Measurements from ENCODE around the gene VPS25. TPM values are rescaled to one million over a fixed set of nuclear protein-coding genes. Genes with fewer than 3 reads are reported as not detected.

VPS25 gene
- total and polyA plus RNA-seq, 9 of the 15 experiments (the other 6 are each of a cell fraction or from before 2014, with no cell fraction given), result 123 to 352 (median 180) TPM

DNA sequence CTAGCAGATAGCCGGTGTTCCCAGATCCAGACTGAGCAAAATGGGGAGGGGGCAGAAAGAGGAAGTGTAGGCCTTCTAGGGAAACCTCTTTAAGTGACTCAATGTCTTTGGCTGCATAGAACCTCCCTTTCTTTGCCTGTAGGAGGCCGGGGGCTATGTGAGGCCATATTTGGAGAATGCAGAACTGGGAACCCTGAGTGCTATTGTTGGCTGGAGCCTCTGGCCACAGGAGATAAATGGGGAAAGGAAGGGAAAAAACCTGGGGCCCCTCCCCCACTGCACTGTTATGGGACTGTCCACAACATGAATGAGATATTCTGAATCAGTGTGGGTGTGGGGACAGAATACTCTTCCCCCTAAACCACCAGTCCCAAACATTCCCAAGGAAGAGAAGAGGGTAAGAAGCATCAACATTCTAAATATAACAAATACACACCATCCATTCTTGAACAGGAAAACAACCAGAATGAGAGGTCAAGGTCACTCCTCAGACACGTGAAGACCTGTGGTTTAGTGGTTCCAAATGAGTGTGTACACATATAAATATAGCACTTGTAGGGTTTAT is 2.4 kb downstream of the VPS25 start (continued):
- TF ChIP-seq POLR2B (IDR thresholded peaks at IDR 0.05; ENCODE audit: low read depth, partially characterized antibody), result peak; percentile 26
- peak in 1 of 2 experiments; percentile 76; a peak in 2 of 4 replicates for TF ChIP-seq MAZ (CRISPR knock-in tag; conservative IDR thresholded peaks at IDR 0.05 in 1 of 2, IDR thresholded peaks at IDR 0.05 in 1 of 2)
- peak; percentile 64 for TF ChIP-seq ATF7 (IDR thresholded peaks at IDR 0.05)
- TF ChIP-seq MTA2 (IDR thresholded peaks at IDR 0.05; ENCODE audit: low read depth), result peak; percentile 56
- TF ChIP-seq NBN (IDR thresholded peaks at IDR 0.05; ENCODE audit: low read depth), result no peak
- no peak for TF ChIP-seq PHB (CRISPR knock-in tag; IDR thresholded peaks at IDR 0.05)
- TF ChIP-seq, protein P1, sequence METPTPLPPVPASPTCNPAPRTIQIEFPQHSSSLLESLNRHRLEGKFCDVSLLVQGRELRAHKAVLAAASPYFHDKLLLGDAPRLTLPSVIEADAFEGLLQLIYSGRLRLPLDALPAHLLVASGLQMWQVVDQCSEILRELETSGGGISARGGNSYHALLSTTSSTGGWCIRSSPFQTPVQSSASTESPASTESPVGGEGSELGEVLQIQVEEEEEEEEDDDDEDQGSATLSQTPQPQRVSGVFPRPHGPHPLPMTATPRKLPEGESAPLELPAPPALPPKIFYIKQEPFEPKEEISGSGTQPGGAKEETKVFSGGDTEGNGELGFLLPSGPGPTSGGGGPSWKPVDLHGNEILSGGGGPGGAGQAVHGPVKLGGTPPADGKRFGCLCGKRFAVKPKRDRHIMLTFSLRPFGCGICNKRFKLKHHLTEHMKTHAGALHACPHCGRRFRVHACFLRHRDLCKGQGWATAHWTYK (CRISPR knock-in tag; IDR thresholded peaks at IDR 0.05), result no peak
- TF ChIP-seq, protein P2, sequence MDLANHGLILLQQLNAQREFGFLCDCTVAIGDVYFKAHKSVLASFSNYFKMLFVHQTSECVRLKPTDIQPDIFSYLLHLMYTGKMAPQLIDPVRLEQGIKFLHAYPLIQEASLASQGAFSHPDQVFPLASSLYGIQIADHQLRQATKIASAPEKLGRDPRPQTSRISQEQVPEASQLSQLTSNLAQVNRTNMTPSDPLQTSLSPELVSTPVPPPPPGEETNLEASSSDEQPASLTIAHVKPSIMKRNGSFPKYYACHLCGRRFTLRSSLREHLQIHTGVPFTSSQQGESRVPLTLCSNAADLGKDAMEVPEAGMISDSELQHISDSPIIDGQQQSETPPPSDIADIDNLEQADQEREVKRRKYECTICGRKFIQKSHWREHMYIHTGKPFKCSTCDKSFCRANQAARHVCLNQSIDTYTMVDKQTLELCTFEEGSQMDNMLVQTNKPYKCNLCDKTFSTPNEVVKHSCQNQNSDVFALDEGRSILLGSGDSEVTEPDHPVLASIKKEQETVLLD (IDR thresholded peaks at IDR 0.05), result no peak; the same call in 1 of the 2 replicates
- TF ChIP-seq, protein P3, sequence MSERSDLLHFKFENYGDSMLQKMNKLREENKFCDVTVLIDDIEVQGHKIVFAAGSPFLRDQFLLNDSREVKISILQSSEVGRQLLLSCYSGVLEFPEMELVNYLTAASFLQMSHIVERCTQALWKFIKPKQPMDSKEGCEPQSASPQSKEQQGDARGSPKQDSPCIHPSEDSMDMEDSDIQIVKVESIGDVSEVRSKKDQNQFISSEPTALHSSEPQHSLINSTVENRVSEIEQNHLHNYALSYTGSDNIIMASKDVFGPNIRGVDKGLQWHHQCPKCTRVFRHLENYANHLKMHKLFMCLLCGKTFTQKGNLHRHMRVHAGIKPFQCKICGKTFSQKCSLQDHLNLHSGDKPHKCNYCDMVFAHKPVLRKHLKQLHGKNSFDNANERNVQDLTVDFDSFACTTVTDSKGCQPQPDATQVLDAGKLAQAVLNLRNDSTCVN (CRISPR knock-in tag; IDR thresholded peaks at IDR 0.05), result no peak
- no peak for TF ChIP-seq SNRNP70 (optimal IDR thresholded peaks at IDR 0.05; ENCODE audit: low read depth, low read length)
- TF ChIP-seq ZNF165 (CRISPR knock-in tag; IDR thresholded peaks at IDR 0.05; ENCODE audit: borderline replicate concordance), result no peak
- TF ChIP-seq ESRRA (IDR thresholded peaks at IDR 0.05; ENCODE audit: borderline replicate concordance, low read depth), result peak; percentile 86
- no peak for TF ChIP-seq SRSF9 (IDR thresholded peaks at IDR 0.05; ENCODE audit: borderline replicate concordance, low read depth, low read length)
- peak; percentile 64; the same call in 1 of the 2 replicates for TF ChIP-seq KLF16 (IDR thresholded peaks at IDR 0.05)
- TF ChIP-seq, protein P4, sequence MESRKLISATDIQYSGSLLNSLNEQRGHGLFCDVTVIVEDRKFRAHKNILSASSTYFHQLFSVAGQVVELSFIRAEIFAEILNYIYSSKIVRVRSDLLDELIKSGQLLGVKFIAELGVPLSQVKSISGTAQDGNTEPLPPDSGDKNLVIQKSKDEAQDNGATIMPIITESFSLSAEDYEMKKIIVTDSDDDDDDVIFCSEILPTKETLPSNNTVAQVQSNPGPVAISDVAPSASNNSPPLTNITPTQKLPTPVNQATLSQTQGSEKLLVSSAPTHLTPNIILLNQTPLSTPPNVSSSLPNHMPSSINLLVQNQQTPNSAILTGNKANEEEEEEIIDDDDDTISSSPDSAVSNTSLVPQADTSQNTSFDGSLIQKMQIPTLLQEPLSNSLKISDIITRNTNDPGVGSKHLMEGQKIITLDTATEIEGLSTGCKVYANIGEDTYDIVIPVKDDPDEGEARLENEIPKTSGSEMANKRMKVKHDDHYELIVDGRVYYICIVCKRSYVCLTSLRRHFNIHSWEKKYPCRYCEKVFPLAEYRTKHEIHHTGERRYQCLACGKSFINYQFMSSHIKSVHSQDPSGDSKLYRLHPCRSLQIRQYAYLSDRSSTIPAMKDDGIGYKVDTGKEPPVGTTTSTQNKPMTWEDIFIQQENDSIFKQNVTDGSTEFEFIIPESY (CRISPR knock-in tag; IDR thresholded peaks at IDR 0.05), result peak; percentile 35; the same call in 1 of the 2 replicates
- no peak for TF ChIP-seq KHSRP (IDR thresholded peaks at IDR 0.05)
- TF ChIP-seq KDM1A (IDR thresholded peaks at IDR 0.05), result peak; percentile 74 to 75; a peak in 3 of 4 replicates
- TF ChIP-seq L3MBTL2 (IDR thresholded peaks at IDR 0.05), result 0 out of 2 replicates have a peak, but pooled peaks have one; percentile 36
- peak; percentile 22; the same call in 1 of the 2 replicates for TF ChIP-seq NFIC (IDR thresholded peaks at IDR 0.05)
- TF ChIP-seq, protein P5, sequence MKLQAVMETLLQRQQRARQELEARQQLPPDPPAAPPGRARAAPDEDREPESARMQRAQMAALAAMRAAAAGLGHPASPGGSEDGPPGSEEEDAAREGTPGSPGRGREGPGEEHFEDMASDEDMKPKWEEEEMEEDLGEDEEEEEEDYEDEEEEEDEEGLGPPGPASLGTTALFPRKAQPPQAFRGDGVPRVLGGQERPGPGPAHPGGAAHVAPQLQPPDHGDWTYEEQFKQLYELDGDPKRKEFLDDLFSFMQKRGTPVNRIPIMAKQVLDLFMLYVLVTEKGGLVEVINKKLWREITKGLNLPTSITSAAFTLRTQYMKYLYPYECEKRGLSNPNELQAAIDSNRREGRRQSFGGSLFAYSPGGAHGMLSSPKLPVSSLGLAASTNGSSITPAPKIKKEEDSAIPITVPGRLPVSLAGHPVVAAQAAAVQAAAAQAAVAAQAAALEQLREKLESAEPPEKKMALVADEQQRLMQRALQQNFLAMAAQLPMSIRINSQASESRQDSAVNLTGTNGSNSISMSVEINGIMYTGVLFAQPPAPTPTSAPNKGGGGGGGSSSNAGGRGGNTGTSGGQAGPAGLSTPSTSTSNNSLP (IDR thresholded peaks at IDR 0.05; ENCODE audit: borderline replicate concordance, low read depth, low read length), result no peak
